ENCODE measurements around the gene CAMKK1. TPM values are rescaled to one million over a fixed set of nuclear protein-coding genes. Genes with fewer than 3 reads are reported as not detected.
"Not testable (repeated sequence)": the region's sequence is repeated elsewhere in the genome, so short reads cannot be mapped to it uniquely, and the experiment has no call there.

CAMKK1 gene
- polyA plus RNA-seq, 1 donor = 9.3 TPM

GRCh38 chr17:3875317-3875716 is 17.5 kb downstream of the CAMKK1 start:
- DNase-seq = no peak

GRCh38 chr17:3873862-3874261 is 19.0 kb downstream of the CAMKK1 start:
- DNase-seq = no peak

- DNase-seq = no peak
Measured at GRCh38 chr17:3870871-3871306, 22.0 kb downstream of the CAMKK1 start.

GRCh38 chr17:3867606-3868005 is 25.2 kb downstream of the CAMKK1 start:
- DNase-seq = no peak

- DNase-seq = no peak
Measured at GRCh38 chr17:3867106-3867505, 25.7 kb downstream of the CAMKK1 start.

GRCh38 chr17:3866276-3866675 is 26.6 kb downstream of the CAMKK1 start:
- DNase-seq = no peak

GRCh38 chr17:3865176-3865575 is 27.7 kb downstream of the CAMKK1 start:
- DNase-seq = no peak

- no peak for DNase-seq
Measured at GRCh38 chr17:3864534-3864933, 28.3 kb downstream of the CAMKK1 start.

- no peak for DNase-seq
Measured at GRCh38 chr17:3861761-3862681, 30.8 kb downstream of the CAMKK1 start.

- DNase-seq = no peak
Measured at GRCh38 chr17:3860939-3861700, 31.7 kb downstream of the CAMKK1 start.

- peak; percentile 76 for DNase-seq
Measured at GRCh38 chr17:3859940-3860339, 32.9 kb downstream of the CAMKK1 start.

- no peak for DNase-seq
Measured at GRCh38 chr17:3857261-3858105, 35.4 kb downstream of the CAMKK1 start.

- DNase-seq = not testable (repeated sequence)
Measured at GRCh38 chr17:3854204-3854603, 38.6 kb downstream of the CAMKK1 start.

- DNase-seq = no peak
Measured at GRCh38 chr17:3852561-3852960, 40.3 kb downstream of the CAMKK1 start.

GRCh38 chr17:3851461-3852100 is 41.3 kb downstream of the CAMKK1 start:
- DNase-seq = no peak

GRCh38 chr17:3848229-3848835 is 44.5 kb downstream of the CAMKK1 start:
- no peak for DNase-seq

- no peak for DNase-seq
Measured at GRCh38 chr17:3847165-3847670, 45.6 kb downstream of the CAMKK1 start.

GRCh38 chr17:3846437-3847164 is 46.3 kb downstream of the CAMKK1 start:
- no peak for DNase-seq

- peak; percentile 96 for DNase-seq
Measured at GRCh38 chr17:3845621-3846436, 47.0 kb downstream of the CAMKK1 start, which contains the start of gene NCBP3. Gene NCBP3 (minus strand): TSS chr17:3846246. CDS start chr17:3846223, 23 bp downstream.

GRCh38 chr17:3845291-3845620 is 47.6 kb downstream of the CAMKK1 start:
- no peak for DNase-seq

Data from hindlimb muscle (tissue), 1 donor.